Spleen (tissue), 11 donors: ENCODE results near the gene RNASET2. TPM values are rescaled to one million over a fixed set of nuclear protein-coding genes. Genes with fewer than 3 reads are reported as not detected.

Experiments used
- DNase-seq: peaks from one replicate; pipeline ENCODE4 v3.0.0-alpha.2; 2020
- H3K27ac ChIP-seq, 8 donors: fragments of 200-600 bp; sonication (generic) in 7 of 8; 1 replicate in 4 of 8; 2 replicates in 4 of 8; pipeline versions ENCODE4 v1.5.0 to v1.8.0; 2016 to 2021; ENCODE audit warnings: inconsistent platforms in 4 of 8, mild to moderate bottlenecking in 4 of 8, moderate library complexity in 1 of 8
- H3K27me3 ChIP-seq, 7 donors: fragments of 200-600 bp; sonication (generic) in 6 of 7; replicated peaks in 1 of 7; 1 replicate in 4 of 7; 2 replicates in 3 of 7; pipeline versions ENCODE4 v1.5.0 to v1.8.0; 2016 to 2021; ENCODE audit warnings: inconsistent platforms in 3 of 7, mild to moderate bottlenecking in 1 of 7
- H3K36me3 ChIP-seq, 6 donors: fragments of 200-600 bp; sonication (generic) in 5 of 6; 1 replicate in 4 of 6; 2 replicates in 2 of 6; pipeline versions ENCODE4 v1.5.0 to v1.8.0; 2016 to 2021; ENCODE audit warnings: inconsistent platforms in 2 of 6
- H3K4me1 ChIP-seq, 6 donors: fragments of 200-600 bp; sonication (generic) in 5 of 6; 1 replicate in 3 of 6; 2 replicates in 3 of 6; pipeline versions ENCODE4 v1.5.0 to v1.8.0; 2016 to 2021; ENCODE audit warnings: inconsistent platforms in 3 of 6
- H3K4me3 ChIP-seq, 8 donors: fragments of 200-600 bp; sonication (generic) in 7 of 8; 1 replicate in 4 of 8; 2 replicates in 4 of 8; pipeline versions ENCODE4 v1.5.0 to v1.8.0; 2016 to 2021; ENCODE audit warnings: inconsistent platforms in 4 of 8, mild to moderate bottlenecking in 4 of 8, moderate library complexity in 2 of 8
- H3K9me3 ChIP-seq, 8 donors: fragments of 200-600 bp; sonication (generic) in 7 of 8; 1 replicate in 4 of 8; 2 replicates in 4 of 8; pipeline versions ENCODE4 v1.5.0 to v1.8.0; 2016 to 2021; ENCODE audit warnings: inconsistent platforms in 4 of 8
- CTCF ChIP-seq, 11 experiments: fragments of 200-600 bp in 7 of 11; fragments of 450-650 bp in 4 of 11; sonication (generic) in 4 of 11; IDR thresholded peaks in 8 of 11; conservative IDR thresholded peaks in 3 of 11; 1 replicate in 7 of 11; 2 replicates in 4 of 11; pipeline versions ENCODE4 v1.4.0 to v1.8.0; 2016 to 2021; ENCODE audit warnings: antibody characterized with exemption in 11 of 11, inconsistent platforms in 4 of 11, mild to moderate bottlenecking in 1 of 11
- POLR2A ChIP-seq, 3 donors: fragments of 450-650 bp; IDR thresholded peaks; one replicate each; pipeline ENCODE4 v1.5.1; 2017; ENCODE audit warnings: antibody characterized with exemption in 3 of 3, mild to moderate bottlenecking in 1 of 3
- POLR2AphosphoS5 ChIP-seq, 3 donors: sonication (generic); formaldehyde crosslinking; IDR thresholded peaks; one replicate each; pipeline ENCODE4 v1.5.1; 2017; ENCODE audit warnings: antibody characterized with exemption in 3 of 3
- WGBS, 5 donors: extraction: QIAGEN DNeasy Blood & Tissue Kit in 3 of 5; methylation state at CpG; one replicate each; pipeline versions ENCODE4 v1.1.5 to v1.1.7; 2013 to 2018; 5-methylcytosine and 5-hydroxymethylcytosine counted together
- intact Hi-C: fragments of 100-400 bp; cut with DNase I; formaldehyde crosslinking; loops from one replicate; pipeline ENCODE4 v1.15.0; 2023; ENCODE audit warnings: low total_unique reads
- polyA plus RNA-seq, 3 donors: library from polyadenylated mRNA; stranded (reverse); fragments of 200-250 nt; gene quantifications; one replicate each; pipeline ENCODE4 v1.2.1, GENCODE V29; 2013
- total RNA-seq, 7 donors: library from RNA; depleted of rRNA in 3 of 7; stranded (reverse); fragments of >200 nt in 3 of 7; fragmentation: NEBNext Ultra II Directional in 4 of 7; extraction: Animal tissue kit (Norgen Biotek cat#: 25700) in 4 of 7; gene quantifications; one replicate each; pipeline versions ENCODE4 v1.1.0 to v1.2.1, GENCODE V29; 2016 to 2021
- donor health status: healthy with polysubstance abuse.
- donor health status: DM: no; HTN: no; CAD: no; lungs with moderate emphysema.
- donor health status: DM: no; HTN: no; CAD: no.
- donor health status: Bipolar disorder and iron deficiency.
- donor health status: healthy.
- donor health status: DM: no; HTN: no; CAD: no.
- donor health status: DM: yes; HTN: yes; CAD: no.

RNASET2 gene
- total and polyA plus RNA-seq, 10 donors = 242 to 676 (median 362) TPM

GRCh38 chr6:166976636-166977035, 20.3 kb upstream of the RNASET2 start:
- no peak overlapping the region for H3K27ac ChIP-seq
- TF ChIP-seq CTCF (IDR thresholded peaks at IDR 0.05 in 8 of 11, conservative IDR thresholded peaks at IDR 0.05 in 3 of 11) (no peak), POLR2AphosphoS5 (IDR thresholded peaks at IDR 0.05) (no peak), POLR2A (IDR thresholded peaks at IDR 0.05) (no peak)
- H3K4me3 ChIP-seq = no peak overlapping the region
- intact Hi-C loops = no loop called here
- no peaks in the 10 kb centered on the region for H3K27me3 ChIP-seq
- H3K4me1 ChIP-seq = no peaks in the 10 kb centered on the region
- no peak for DNase-seq
- 90 to 100% (median 94%) methylated on average over 2 of the region's 2 CpGs for WGBS, 5 donors
- H3K36me3 ChIP-seq = no peaks in the 10 kb centered on the region
- H3K9me3 ChIP-seq = no peaks in the 10 kb centered on the region

- Histone ChIP-seq H3K4me1 (peaks cover 0 to 15% (median 3%) of the 10 kb centered on the region in 6 donors), H3K27me3 (no peaks in the 10 kb centered on the region), H3K9me3 (no peaks in the 10 kb centered on the region), H3K4me3 (no peak overlapping the region), H3K27ac (no peak overlapping the region), H3K36me3 (no peaks in the 10 kb centered on the region)
- 92 to 100% (median 100%) methylated on average over 2 of the region's 2 CpGs for WGBS, 5 donors
- intact Hi-C loops = no loop called here
- DNase-seq = no peak
- TF ChIP-seq POLR2AphosphoS5 (IDR thresholded peaks at IDR 0.05) (no peak), CTCF (IDR thresholded peaks at IDR 0.05 in 8 of 11, conservative IDR thresholded peaks at IDR 0.05 in 3 of 11) (no peak), POLR2A (IDR thresholded peaks at IDR 0.05) (no peak)
These were observed 15.8 kb upstream of the RNASET2 start for GRCh38 chr6:166972101-166972500.

GRCh38 chr6:166971271-166971670, 14.9 kb upstream of the RNASET2 start:
- Histone ChIP-seq H3K9me3 (no peaks in the 10 kb centered on the region), H3K4me1 (peaks cover 0 to 15% (median 3%) of the 10 kb centered on the region in 6 donors), H3K4me3 (no peak overlapping the region), H3K27ac (peak overlapping the region in 1 of 8 donors; percentile 76), H3K27me3 (no peaks in the 10 kb centered on the region), H3K36me3 (no peaks in the 10 kb centered on the region)
- no peak for TF ChIP-seq POLR2A (IDR thresholded peaks at IDR 0.05)
- TF ChIP-seq POLR2AphosphoS5 (IDR thresholded peaks at IDR 0.05) = no peak
- TF ChIP-seq CTCF (IDR thresholded peaks at IDR 0.05 in 8 of 11, conservative IDR thresholded peaks at IDR 0.05 in 3 of 11) = no peak
- DNase-seq = no peak
- intact Hi-C loops = no loop called here
- 89 to 92% (median 91%) methylated on average over 8 of the region's 8 CpGs for WGBS, 5 donors

GRCh38 chr6:166970776-166971175, 14.4 kb upstream of the RNASET2 start:
- Histone ChIP-seq H3K9me3 (no peaks in the 10 kb centered on the region), H3K36me3 (no peaks in the 10 kb centered on the region), H3K27ac (peak overlapping the region in 1 of 8 donors; percentile 76), H3K4me3 (no peak overlapping the region), H3K27me3 (no peaks in the 10 kb centered on the region), H3K4me1 (peaks cover 0 to 15% (median 3%) of the 10 kb centered on the region in 6 donors)
- WGBS, 5 donors = 89 to 98% (median 92%) methylated on average over 15 to 17 of the region's 17 CpGs
- DNase-seq = no peak
- intact Hi-C loops = no loop called here
- no peak for TF ChIP-seq CTCF (IDR thresholded peaks at IDR 0.05 in 8 of 11, conservative IDR thresholded peaks at IDR 0.05 in 3 of 11)
- TF ChIP-seq POLR2A (IDR thresholded peaks at IDR 0.05) = no peak
- no peak for TF ChIP-seq POLR2AphosphoS5 (IDR thresholded peaks at IDR 0.05)
